Activated effector memory CD4-positive, alpha-beta T cell treated with anti-CD3 and anti-CD28 coated beads, Interleukin-2, amount 50 U/mL, for 16 hours (primary cell): ENCODE measurements around the gene CSTPP1.
A peak's percentile ranks its signal among the peaks of the same experiment; 100 is the strongest.
"Not testable (repeated sequence)": the region's sequence is repeated elsewhere in the genome, so short reads cannot be mapped to it uniquely, and the experiment has no call there.

Source experiments
- DNase-seq: peaks from one replicate; pipeline ENCODE4 v3.0.0-alpha.2; 2020

Gene CSTPP1

DNA sequence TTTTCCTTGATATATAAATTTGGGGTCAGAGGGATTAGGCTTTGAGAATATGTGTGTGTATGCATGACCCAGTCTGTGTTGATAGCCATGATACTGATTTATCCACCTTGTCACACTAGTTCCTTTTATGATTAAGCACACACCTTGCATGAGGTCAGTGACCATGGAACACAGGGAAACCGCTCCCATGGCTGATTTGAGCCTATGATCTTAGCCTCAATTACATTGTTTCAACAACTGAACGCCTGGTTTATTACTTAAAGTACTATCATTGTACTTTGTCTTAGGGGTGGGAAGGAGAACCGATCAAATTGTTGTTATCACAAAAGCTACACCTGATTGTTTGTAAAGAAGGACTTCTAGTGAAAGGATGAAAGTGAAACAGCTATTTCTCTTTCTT lies 169.4 kb downstream of the CSTPP1 start:
- DNase-seq = no peak

DNA sequence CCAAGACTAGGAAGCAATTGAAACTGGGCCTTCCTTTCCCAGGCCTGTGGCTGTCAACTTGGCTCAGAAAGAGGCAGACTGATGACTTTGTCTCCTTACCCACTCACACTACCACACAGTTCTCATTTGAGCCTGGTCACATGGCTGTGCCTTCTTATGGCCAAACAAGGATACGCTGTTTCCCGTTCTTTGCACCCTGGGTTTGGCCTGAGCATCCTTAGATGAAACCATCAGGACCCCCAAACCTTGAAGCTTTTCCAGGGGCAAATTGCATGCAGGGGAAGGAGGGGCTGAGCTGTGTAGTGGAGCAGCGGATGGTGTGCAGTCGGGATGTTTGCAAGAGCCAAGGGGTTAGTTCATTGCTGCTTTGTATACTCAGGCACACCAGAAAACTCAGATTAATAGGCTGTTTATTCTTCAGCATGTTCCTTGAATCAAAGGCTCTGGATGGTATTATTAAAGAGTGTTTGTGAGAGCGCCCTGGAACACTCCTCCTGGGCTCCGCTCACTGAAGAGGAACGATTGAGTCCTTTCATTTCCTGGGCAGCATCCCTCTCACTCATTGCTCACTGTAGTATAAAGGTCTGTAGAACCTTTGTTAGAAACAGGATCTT lies 170.3 kb downstream of the CSTPP1 start:
- DNase-seq = no peak

DNA sequence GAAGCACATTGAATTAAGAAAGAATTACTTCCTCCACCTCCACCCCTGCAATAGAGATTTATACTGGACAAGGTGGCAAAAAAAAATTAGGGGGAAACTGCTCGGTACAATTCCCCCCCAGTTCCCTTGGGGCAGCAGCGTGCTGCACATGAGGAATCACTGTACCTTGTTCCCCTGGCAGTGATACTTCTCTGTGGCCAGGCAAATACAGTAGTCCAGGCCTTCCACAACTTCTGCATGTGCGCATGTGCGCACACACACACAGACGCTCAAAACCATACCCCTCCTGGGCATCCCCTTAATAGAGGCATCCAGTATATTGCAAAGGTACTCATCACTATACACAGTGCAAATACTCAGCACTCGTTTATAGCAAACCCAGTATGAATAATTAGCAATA lies 171.2 kb downstream of the CSTPP1 start:
- DNase-seq = no peak

DNA sequence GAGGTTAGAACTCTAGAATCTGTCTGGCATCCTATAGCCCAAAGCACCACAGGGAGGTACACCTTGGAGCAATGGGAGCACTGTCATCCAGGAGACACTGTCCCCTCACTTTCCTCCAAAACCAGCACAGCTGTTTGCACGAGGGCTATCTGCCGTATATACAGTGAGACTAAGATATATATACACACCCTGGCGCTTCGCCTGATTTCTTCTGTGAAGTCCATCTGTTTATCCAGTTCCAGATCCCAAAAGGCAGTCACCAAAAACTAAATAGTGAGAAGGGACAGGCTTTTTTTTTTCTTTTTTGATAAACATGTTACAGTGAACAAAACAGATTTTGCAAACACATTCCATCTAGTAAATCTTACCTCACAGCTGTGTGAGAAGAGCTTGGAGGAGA lies 171.7 kb downstream of the CSTPP1 start:
- DNase-seq = no peak

DNA sequence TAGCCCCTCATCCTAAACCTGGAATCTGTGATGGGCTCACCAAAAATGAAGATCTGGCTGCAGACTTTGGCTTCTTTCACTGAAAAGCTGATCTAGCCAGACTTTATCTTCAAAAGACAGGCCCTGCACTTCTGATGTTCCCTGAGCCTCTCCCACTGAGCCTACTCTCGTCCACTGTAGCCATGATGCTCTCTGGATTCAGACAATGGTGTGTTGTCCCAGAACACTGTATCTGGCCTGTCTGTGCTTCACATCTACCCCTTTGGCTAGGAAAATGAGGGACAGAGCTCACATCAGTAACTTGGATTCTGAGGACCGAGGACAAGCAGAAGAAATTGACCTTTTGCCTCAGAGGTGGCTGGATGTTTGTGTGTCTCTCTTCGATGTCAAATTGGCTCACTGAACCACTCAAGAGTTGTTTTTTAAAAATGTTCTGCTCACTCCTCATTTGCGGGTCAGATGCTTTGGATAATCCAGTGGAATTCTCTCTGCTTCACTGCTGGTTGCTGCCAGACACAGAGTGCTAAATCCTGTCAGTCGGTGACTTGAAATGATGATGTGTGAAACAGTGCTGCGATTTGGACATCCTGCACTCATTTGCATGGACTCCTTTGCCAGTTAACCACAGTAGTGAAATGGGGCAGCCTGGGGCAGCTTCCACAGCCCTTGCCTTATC lies 172.6 kb downstream of the CSTPP1 start:
- no peak for DNase-seq

DNA sequence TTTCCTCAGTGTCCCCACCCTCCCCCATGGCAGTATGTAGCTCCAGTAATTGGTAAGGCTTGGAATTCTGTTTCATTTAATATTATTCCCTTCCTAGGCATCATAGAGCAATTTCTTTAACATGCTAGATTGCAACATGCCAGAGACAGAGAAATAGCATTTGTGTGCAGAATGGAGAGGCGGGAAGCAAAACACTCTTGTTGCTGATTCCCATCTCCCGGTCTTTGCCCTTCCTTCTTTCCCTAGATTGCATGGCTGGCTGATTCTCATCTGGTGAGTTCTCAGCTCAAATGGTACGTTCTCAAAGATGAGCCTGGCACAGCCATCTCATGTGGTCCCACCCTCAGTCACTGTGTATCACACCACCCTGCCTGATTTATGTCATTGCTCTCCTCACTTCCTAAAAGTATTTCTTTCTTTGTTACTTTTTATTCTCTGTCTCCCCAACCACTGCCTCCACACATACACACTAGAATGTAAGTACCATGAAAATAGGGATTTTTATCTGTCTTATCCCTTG lies 173.2 kb downstream of the CSTPP1 start:
- no peak for DNase-seq

DNA sequence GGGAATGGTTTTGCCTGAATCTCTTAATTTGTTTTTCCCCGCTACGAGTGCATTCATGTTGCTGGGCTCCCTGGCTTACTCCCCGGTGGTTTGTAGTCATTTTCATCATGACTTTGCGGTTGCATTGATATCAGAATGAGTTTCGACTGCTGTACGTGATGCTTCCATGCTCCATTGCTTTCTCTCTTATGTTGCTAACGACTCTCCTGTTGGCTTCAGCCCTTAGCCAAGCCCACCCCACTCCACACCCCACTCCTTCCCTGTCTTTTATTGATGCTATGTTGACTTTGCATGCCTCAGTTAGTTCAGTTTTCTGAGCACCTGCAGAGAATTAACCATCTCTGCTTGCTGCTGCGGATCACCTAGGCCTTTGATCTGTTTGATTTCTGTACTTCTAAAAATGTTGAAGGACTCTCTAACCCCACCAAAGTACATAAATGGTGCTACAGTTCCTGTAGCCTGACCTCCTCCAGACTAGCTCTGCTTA lies 174.8 kb downstream of the CSTPP1 start:
- DNase-seq = no peak

DNA sequence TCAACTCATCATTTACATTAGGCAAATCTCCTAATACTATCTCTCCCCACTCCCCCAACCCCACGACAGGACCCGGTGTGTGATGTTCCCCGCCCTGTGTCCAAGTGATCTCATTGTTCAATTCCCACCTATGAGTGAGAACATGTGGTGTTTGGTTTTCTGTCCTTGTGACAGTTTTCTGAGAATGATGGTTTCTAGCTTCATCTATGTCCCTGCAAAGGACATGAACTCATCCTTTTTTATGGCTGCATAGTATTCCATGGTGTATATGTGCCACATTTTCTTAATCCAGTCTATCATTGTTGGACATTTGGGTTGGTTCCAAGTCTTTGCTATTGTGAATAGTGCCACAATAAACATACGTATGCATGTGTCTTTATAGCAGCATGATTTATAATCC lies 176.4 kb downstream of the CSTPP1 start:
- not testable (repeated sequence) for DNase-seq

DNA sequence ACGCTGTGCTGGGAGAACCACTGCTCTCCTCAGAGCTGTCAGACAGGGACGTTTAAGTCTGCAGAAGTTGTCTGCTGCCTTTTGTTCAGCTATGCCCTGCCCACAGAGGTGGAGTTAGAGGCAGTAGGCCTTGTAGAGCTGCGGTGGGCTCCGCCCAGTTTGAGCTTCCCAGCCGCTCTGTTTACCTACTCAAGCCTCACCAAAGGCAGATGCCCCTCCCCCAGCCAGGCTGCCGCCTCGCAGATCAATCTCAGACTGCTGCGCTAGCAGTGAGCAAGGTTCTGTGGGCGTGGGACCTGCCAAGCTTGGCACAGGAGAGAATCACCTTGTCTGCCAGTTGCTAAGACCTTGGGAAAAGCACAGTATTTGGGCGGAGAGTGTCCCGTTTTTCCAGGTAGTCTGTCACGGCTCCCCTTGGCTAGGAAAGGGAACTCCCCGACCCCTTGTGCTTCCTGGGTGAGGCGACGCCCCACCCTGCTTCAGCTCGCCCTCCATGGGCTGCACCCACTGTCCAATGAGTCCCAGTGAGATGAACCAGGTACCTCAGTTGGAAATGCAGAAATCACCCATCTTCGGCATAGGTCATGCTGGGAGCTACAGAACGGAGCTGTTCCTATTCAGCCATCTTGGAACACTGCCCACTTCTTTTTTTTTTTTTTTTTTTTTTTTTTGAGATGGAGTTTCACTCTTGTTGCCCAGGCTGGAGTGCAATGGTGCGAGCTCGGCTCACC lies 182.6 kb downstream of the CSTPP1 start:
- DNase-seq = peak; percentile 79

DNA sequence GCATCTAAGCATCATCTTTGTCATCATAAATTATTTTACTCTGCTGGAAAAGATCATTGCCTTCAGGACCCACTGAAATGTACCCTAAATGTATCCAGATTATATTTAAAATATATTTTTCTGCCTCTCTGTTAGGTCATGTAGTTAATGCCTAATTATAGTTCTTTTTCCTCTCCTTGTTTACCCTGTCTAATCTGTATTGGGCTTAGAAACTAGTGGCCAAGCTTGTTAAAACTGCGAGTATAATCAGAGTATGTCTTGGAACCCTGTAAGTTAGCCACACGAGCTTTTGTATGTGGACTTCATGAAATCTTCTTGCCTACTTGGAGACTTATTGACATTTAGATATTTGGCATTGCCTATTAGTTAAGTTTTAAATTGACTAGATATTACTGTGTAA lies 184.5 kb downstream of the CSTPP1 start:
- DNase-seq = no peak

DNA sequence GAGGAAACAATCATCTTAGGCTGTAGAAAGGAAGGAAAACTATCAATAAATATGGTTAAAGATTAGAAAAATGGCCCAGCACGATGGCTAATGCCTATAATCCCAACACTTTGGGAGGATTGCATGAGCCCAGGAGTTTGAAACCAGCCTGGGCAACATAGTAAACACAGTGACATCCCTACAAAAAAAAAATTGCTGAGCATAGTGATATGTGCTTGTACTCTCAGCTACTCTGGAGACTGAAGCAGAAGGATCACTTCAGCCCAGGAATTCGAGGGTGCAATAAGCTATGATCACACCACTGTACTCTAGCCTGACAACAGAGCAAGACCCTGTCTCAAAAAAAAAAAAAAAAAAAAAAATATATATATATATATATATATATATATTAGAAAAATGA lies 185.2 kb downstream of the CSTPP1 start:
- DNase-seq = no peak

DNA sequence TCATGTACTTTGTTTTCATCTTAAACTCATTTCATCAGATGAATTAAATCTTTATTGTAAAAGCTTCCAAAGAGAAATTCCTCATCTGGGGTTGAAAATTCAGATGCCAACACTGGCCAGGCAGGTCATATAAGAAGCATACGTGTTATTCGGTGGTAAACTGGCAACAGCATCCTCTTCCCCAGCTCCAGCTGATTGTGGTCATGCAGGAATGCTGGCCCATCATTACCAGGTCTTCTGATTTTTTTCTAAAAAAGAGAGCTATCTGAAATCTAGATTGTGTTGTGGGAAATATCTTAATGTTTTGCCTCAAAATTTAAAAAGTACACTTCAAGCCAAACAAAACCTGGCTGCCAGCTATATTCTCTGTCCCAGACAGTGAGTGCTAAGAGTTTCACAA lies 186.5 kb downstream of the CSTPP1 start:
- no peak for DNase-seq

DNA sequence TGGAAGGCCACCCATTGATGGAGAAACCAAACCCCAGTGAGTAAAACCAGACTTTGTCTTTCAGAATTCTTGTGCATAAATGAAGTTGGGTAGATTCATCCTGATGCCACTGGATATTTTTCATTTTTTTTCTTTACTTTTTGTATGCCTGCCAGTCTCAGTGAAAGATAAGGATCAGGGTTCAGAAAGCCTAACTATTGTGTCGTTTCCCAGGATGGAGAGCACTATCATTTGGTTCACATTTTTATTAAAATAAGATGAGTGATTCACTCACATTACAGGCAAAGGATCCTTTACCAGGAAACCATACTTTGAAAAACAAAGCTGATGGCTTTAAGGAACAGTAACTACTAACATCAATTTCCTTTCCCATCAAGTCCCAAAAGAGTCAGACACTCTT lies 188.1 kb downstream of the CSTPP1 start:
- DNase-seq = no peak

DNA sequence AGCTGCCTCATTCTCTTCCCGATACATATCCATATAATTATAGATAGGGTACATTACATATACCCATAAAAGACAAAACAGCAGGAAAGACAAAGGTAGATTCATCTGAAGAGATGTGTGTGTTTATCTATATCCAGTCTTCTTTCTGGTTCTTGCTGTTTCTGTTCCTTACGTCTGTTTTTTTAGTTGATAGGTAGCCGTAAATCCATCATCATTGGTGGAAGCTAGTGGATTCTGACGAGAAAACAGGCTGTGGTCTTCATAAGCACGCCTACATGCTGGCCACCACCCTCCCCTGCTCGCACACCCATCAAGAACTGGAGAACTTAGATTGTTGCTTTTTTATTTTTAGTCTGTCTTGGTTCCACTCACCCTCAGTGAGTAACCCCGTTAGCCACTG lies 188.5 kb downstream of the CSTPP1 start:
- DNase-seq = no peak

DNA sequence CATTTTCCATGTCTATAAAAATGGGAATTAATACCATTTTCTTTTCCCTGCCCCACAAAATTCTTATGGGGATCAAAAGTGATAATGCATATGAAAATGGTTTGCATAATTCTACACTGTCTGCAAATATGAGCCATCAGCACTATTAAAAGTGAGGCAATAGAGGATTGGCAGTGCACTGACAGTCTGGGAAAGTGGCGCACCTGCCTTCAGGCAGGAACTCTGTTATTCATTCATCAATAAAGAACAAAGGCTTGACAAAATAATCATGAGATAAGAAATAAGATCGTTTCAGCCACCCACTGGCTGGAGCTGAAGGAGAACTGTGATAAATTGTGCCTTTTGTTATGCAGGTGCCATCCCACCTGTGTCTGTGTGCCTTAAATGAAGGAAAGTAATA lies 190.7 kb downstream of the CSTPP1 start:
- no peak for DNase-seq

DNA sequence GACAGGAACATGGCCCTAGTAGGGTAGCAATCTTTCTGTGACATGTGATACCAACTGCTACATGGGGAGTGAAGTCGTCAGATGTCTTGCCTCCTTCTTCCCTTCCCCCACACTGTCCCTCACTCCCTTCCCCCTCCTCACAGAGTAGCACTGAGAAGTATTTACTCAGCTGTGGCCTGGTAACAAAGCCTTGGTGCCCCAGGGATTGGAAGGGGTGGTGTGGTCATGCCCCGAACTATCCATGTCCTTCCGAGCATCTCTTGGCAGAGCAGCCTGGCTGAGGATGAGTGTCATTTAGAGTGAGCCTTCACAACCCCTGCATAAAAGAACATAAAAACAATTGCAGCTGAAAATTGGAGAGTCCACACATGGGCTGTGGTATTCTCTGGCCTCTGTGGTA lies 194.0 kb downstream of the CSTPP1 start:
- DNase-seq = no peak

DNA sequence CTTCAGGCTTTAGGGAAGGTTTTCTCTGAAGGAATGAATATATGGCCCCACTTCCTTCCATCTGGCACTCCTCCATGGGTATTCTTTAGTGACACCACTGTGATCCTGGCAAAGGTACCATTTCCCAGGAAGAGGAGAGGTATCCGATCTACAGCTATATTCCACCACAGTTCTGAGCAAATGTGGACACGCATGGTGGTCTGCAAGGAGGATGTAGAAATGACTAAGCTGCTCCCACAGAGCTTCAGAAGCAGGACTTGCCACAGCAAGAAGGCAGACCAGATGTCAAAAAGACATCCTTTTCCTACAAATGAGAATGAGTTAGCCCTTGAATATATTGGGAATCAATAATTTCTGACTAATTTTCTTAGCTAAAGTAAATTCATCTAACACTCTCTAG lies 194.6 kb downstream of the CSTPP1 start:
- DNase-seq = no peak

DNA sequence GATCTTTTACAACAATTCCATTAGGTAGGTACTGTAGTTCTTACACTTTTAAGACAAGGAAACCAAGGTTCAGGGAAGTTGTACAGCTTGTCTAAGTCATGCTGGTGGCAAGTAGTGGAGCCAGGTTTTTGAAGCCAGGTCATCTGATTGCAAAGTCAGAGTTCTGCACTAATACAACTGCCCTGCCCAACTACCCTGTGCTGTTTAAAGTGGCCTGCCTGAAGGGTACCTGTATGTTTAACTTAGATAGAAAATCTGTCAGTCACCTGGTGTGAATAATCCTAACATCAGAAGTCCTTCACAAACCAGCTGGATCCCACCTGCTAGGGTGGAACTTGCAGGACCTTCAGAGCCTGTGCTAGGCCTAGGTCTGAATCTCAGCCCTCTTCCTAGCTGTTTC lies 195.9 kb downstream of the CSTPP1 start:
- DNase-seq = no peak

DNA sequence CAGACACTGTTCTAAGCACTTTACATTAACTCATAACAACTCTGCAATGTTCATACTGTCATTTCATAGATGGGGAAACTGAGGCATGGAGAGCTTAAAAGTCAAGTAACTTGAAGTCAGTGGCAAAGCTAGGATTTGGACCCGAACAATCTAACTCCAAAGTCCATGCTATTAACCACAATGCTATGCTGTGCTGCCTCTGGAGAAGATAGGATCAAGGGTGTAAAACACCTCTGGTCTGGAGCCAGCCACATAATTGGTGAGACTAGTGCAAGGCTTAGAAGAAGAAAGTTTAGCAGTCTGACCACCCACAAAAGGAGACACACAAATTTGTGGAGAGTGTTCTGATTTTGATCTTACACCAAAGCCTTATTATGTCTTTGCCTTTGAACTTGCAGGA lies 196.4 kb downstream of the CSTPP1 start:
- DNase-seq = no peak

DNA sequence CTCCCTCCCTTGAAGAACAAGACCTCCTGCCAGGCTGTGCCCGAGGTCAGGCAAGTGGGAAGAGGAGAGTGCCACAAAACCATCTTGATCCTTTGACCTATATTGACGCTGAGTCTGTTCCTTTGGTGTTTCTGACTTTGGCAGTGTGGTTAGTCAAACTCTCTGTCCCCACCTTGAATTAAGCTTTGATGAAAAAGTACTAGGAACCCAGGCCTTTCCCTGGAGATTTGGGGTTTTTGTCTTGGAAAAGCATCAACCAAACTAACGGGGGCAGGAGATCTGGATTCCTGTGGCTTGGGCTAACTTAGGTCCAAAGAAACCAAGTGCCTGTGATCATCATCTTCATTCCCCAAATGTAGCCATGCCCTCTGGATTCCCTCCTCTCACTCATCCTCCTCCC lies 199.8 kb downstream of the CSTPP1 start:
- no peak for DNase-seq

DNA sequence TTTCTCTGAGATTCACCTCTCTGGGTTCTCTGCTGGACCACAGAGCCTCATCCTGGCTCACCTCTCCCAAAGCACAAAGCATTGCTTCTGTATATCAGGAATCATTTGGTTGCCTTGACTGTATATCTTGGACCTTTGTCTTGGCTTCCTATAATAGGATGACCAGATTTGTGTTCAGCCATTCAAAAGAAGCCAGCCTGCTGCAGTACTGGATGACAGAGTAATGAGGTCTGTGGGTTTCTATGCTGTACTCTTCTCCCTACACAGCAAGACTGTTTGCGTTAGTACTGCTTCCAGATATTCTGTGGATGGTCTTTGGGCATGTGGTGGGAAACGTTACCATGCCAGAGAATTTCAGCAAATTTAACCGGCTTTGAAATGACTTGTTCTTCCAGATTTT lies 200.4 kb downstream of the CSTPP1 start:
- DNase-seq = no peak

DNA sequence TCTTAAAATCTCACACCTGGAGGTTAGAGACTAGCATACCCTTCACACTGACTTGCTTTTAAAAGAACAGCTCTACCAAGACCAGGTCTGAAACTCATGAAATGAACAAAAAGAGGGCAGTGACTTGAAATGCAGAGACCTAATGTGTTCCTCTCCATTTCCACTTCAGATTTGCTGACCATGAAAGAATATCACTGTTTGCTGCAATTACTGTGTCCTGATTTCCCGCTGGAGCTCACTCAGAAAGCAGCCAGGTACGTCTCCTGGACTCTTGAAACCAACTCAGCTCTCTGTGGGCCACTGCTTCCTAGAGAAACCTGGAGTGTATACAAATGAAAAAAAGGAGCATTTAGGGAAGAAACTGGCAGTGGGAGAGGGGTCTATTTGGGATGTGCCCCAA lies 200.9 kb downstream of the CSTPP1 start:
- DNase-seq = no peak

DNA sequence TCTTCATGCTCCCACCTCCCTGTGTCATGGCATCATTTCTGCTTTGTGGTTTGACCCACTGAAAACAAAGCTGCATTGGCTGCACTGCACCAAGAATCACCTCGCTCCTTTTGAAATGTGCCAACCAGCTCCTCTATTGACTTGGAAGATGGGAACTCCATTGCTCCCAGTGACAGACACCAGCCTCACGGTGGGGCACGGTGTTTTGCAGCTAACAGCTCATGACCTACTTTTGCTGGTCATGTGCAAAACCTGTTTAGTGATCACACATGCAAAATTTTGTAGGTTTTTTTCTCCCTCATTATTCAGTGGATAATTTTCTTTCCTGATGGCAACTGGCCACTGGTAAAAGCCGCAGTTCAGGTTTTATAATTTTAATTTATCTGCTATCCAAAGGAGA lies 203.3 kb downstream of the CSTPP1 start:
- DNase-seq = no peak

DNA sequence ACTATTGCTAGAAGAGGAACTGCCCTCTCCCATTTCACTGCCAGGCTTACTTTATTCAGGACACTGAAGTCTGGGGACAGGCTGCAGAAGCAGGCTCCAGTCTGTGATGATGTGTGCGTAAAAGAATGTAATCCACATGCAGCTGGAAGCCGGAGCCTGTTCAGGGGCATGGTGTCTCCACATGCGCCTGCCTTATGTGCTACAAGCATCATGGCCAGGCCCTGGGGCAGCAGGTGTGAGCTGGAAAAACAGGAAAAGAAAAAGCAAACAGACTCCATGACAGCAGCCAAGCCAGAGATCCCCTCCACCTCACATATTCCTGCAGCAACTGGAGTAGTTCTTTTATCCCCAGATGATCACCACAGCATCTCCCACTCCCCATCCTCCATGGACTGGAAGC lies 206.8 kb downstream of the CSTPP1 start:
- DNase-seq = peak; percentile 24
